HG03432 (cell line): ENCODE data around the gene ZBTB39.

Experiments used
- ATAC-seq: cut with Tn5 transposase; IDR thresholded peaks from one replicate; pipeline ENCODE4 v1.9.1; 2021; ENCODE audit warnings: mild to moderate bottlenecking, moderate library complexity; ENCODE audit not compliant: unreplicated experiment

The ZBTB39 gene

DNA sequence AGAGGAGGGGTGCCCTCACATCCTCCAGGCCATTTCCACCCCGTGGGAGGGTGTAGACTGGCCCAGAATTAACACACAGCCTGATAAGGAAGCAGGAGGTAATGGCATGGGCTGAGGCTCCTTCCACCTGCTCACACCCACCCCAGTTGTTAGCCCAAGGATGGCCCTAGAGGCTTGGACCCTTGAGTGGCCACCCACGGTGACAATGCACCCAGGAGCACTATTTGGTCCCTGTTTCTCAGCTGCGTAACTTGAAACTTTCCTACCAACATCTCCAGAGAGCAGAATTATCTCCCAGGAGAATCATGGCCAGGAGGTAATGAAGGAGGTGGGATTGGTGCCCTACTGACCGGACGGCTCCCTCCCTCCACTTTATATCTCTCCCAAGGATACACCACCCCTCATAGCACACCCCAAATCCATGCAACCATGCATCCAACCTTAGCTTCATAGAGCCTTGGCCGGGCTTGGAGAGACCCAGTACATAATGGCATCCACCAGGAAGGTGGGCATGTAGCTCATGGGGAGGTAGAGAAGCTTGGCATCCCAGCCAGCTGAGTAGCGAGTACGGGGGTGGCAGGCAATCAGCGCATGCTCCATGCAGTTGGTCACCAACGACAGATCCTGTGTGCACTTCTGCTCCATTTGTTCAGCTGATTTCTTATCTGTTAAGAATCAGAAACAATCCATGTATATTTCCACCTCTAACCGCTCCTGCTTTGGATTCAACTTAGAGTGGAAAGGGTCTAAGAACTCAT lies 54.6 kb downstream of the ZBTB39 start:
- ATAC-seq = no peak

DNA sequence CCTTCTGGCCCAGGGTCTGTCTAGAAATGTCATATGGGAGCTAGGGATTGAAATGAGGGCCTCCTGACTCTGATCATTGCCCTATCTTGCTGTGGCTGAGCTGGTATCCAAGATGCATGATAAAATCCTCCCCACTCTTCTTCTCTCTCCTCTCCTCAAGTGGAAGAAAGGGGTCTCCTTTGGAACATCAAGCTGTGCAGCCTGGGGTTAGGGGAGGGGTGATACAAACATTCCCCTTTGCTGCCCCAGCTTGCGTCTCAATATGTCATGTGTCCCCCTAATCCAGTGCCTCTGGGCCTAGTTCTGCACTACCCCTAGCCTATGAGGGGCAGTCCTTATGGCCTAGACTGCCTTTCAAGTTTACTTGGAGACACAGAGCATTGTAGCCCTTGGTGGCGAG lies 57.5 kb downstream of the ZBTB39 start:
- ATAC-seq = no peak
